HUES48 (cell line): ENCODE measurements around the gene ZNF362.
"Not testable (repeated sequence)": the region's sequence is repeated elsewhere in the genome, so short reads cannot be mapped to it uniquely, and the experiment has no call there.

ENCODE experiments used
- H3K27ac ChIP-seq: one replicate; pipeline ENCODE4 v1.7.0; 2013; ENCODE audit warnings: low read depth, low read length, inconsistent platforms
- H3K27me3 ChIP-seq: 2 replicates; pipeline ENCODE4 v1.6.1; 2013; ENCODE audit warnings: mild to moderate bottlenecking, low read length; ENCODE audit not compliant: control insufficient read depth, insufficient read depth
- H3K36me3 ChIP-seq: 2 replicates; pipeline ENCODE4 v1.6.1; 2013; ENCODE audit warnings: low read length; ENCODE audit not compliant: control insufficient read depth, insufficient read depth
- H3K4me1 ChIP-seq: 2 replicates; pipeline ENCODE4 v1.6.1; 2013; ENCODE audit warnings: mild to moderate bottlenecking, low read length; ENCODE audit not compliant: control insufficient read depth, insufficient read depth
- H3K4me3 ChIP-seq: 2 replicates; pipeline ENCODE4 v1.5.1; 2013; ENCODE audit warnings: mild to moderate bottlenecking, low read depth, low read length
- H3K9ac ChIP-seq: 2 replicates; pipeline ENCODE4 v1.6.1; 2013; ENCODE audit warnings: mild to moderate bottlenecking, low read depth, low read length, moderate library complexity
- H3K9me3 ChIP-seq: 2 replicates; pipeline ENCODE4 v1.6.1; 2013; ENCODE audit warnings: low read length; ENCODE audit not compliant: control insufficient read depth, insufficient read depth

The ZNF362 gene

GRCh38 chr1:33307494-33307864 is 51.2 kb downstream of the ZNF362 start:
- Histone ChIP-seq H3K27ac (no peak overlapping the region), H3K27me3 (peaks cover 18% of the 10 kb centered on the region), H3K9me3 (no peaks in the 10 kb centered on the region), H3K36me3 (no peaks in the 10 kb centered on the region), H3K4me3 (no peak overlapping the region), H3K4me1 (no peaks in the 10 kb centered on the region; the same call in 1 of the 2 replicates), H3K9ac (no peak overlapping the region)

GRCh38 chr1:33309351-33309750 is 53.1 kb downstream of the ZNF362 start:
- not testable (repeated sequence) for H3K4me1 ChIP-seq

GRCh38 chr1:33310702-33311101 is 54.4 kb downstream of the ZNF362 start:
- no peaks in the 10 kb centered on the region for H3K9me3 ChIP-seq
- no peak overlapping the region for H3K27ac ChIP-seq
- H3K4me1 ChIP-seq = no peaks in the 10 kb centered on the region; the same call in 1 of the 2 replicates
- peaks cover 16% of the 10 kb centered on the region for H3K27me3 ChIP-seq
- H3K4me3 ChIP-seq = no peak overlapping the region
- H3K9ac ChIP-seq = no peak overlapping the region
- H3K36me3 ChIP-seq = no peaks in the 10 kb centered on the region

More at GRCh38 chr1:33309351-33309750, 53.1 kb downstream of the ZNF362 start:
- not testable (repeated sequence) for H3K36me3 ChIP-seq, H3K9ac ChIP-seq, H3K9me3 ChIP-seq, H3K4me3 ChIP-seq, H3K27ac ChIP-seq
- peaks cover 18% of the 10 kb centered on the region for H3K27me3 ChIP-seq

GRCh38 chr1:33311706-33312412 is 55.6 kb downstream of the ZNF362 start:
- Histone ChIP-seq H3K9me3 (no peaks in the 10 kb centered on the region), H3K9ac (no peak overlapping the region), H3K36me3 (no peaks in the 10 kb centered on the region)

GRCh38 chr1:33312413-33312749 is 56.1 kb downstream of the ZNF362 start:
- H3K4me1 ChIP-seq = no peaks in the 10 kb centered on the region
- H3K9ac ChIP-seq = no peak overlapping the region
- no peaks in the 10 kb centered on the region for H3K36me3 ChIP-seq
- no peak overlapping the region for H3K27ac ChIP-seq
- no peaks in the 10 kb centered on the region for H3K9me3 ChIP-seq
- no peak overlapping the region for H3K4me3 ChIP-seq
- H3K27me3 ChIP-seq = no peaks in the 10 kb centered on the region

More at GRCh38 chr1:33311706-33312412, 55.6 kb downstream of the ZNF362 start:
- Histone ChIP-seq H3K27me3 (peaks cover 5% of the 10 kb centered on the region; the same call in 1 of the 2 replicates), H3K27ac (no peak overlapping the region), H3K4me1 (no peaks in the 10 kb centered on the region; the same call in 1 of the 2 replicates), H3K4me3 (no peak overlapping the region)

- Histone ChIP-seq H3K4me3 (no peak overlapping the region), H3K27ac (no peak overlapping the region), H3K9me3 (no peaks in the 10 kb centered on the region), H3K9ac (no peak overlapping the region), H3K27me3 (no peaks in the 10 kb centered on the region), H3K4me1 (no peaks in the 10 kb centered on the region), H3K36me3 (no peaks in the 10 kb centered on the region)
Observed at GRCh38 chr1:33314416-33314815, 58.1 kb downstream of the ZNF362 start.

GRCh38 chr1:33316601-33317000 is 60.3 kb downstream of the ZNF362 start:
- no peak overlapping the region for H3K9ac ChIP-seq
- no peaks in the 10 kb centered on the region for H3K27me3 ChIP-seq
- no peaks in the 10 kb centered on the region for H3K9me3 ChIP-seq
- no peaks in the 10 kb centered on the region for H3K4me1 ChIP-seq
- no peak overlapping the region for H3K27ac ChIP-seq
- no peak overlapping the region for H3K4me3 ChIP-seq
- no peaks in the 10 kb centered on the region for H3K36me3 ChIP-seq

GRCh38 chr1:33317354-33317753 is 61.1 kb downstream of the ZNF362 start:
- Histone ChIP-seq H3K27me3 (no peaks in the 10 kb centered on the region), H3K27ac (no peak overlapping the region)

GRCh38 chr1:33317946-33318345 is 61.7 kb downstream of the ZNF362 start:
- Histone ChIP-seq H3K9me3 (no peaks in the 10 kb centered on the region), H3K27ac (no peak overlapping the region), H3K4me1 (no peaks in the 10 kb centered on the region), H3K9ac (no peak overlapping the region), H3K4me3 (no peak overlapping the region), H3K36me3 (no peaks in the 10 kb centered on the region), H3K27me3 (no peaks in the 10 kb centered on the region)

More at GRCh38 chr1:33317354-33317753, 61.1 kb downstream of the ZNF362 start:
- no peaks in the 10 kb centered on the region for H3K4me1 ChIP-seq
- no peak overlapping the region for H3K9ac ChIP-seq
- no peaks in the 10 kb centered on the region for H3K36me3 ChIP-seq
- H3K4me3 ChIP-seq = no peak overlapping the region
- no peaks in the 10 kb centered on the region for H3K9me3 ChIP-seq

GRCh38 chr1:33319186-33319948 is 63.1 kb downstream of the ZNF362 start:
- Histone ChIP-seq H3K27ac (no peak overlapping the region), H3K9ac (no peak overlapping the region), H3K4me1 (no peaks in the 10 kb centered on the region), H3K9me3 (no peaks in the 10 kb centered on the region), H3K27me3 (no peaks in the 10 kb centered on the region), H3K4me3 (no peak overlapping the region), H3K36me3 (no peaks in the 10 kb centered on the region)

- no peaks in the 10 kb centered on the region for H3K27me3 ChIP-seq
- no peaks in the 10 kb centered on the region for H3K36me3 ChIP-seq
- H3K4me3 ChIP-seq = no peak overlapping the region
- H3K9ac ChIP-seq = no peak overlapping the region
- H3K4me1 ChIP-seq = no peaks in the 10 kb centered on the region
- no peak overlapping the region for H3K27ac ChIP-seq
- no peaks in the 10 kb centered on the region for H3K9me3 ChIP-seq
Observed at GRCh38 chr1:33319949-33320618, 63.8 kb downstream of the ZNF362 start.
